COLO829 (cell line): ENCODE data around the gene HPSE2.

Experiments used
- DNase-seq: peaks from one replicate; pipeline ENCODE4 v3.0.0; 2012; ENCODE audit warnings: low spot score

HPSE2 gene

GRCh38 chr10:98458809-98459784 lies 776.6 kb downstream of the HPSE2 start:
- no peak for DNase-seq

GRCh38 chr10:98457721-98458120 lies 777.9 kb downstream of the HPSE2 start:
- no peak for DNase-seq

DNA sequence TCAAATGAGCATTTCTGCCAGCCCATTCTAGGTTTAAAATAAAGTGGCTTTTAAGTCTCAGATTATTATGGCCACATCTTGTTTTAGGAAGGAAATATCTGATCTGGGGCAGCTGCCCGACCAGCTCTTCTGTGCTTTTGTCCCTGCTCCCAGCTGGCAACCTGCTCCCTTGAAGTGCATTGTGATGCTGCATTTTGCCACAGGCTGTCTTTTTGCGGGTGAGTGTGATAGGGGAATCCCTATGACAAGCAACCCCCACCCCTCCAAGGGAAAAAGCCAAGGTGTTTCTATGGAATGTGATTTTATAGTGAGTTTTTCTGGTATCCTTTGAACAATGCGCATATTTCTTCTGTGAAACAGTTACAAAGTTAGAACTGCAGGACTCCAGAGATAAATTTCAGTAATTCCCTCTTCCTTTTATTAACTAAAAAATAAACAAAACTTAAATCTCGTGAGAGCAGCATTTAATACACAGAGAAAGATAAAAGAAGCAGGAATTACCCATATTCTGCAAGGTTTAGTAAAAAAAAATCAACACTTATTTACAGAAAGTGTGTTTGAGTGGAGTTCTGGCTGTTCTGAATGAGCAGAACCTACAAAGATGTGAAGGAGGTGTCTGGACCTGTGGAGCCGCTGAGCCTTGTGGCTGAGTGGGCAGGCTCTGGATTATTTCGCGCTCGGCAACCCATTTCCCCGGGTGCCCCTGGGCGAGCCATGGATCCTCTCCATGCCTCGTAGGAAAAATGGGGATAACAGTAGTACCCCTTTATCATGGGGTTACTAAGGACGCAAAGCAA lies 778.8 kb downstream of the HPSE2 start:
- no peak for DNase-seq

DNA sequence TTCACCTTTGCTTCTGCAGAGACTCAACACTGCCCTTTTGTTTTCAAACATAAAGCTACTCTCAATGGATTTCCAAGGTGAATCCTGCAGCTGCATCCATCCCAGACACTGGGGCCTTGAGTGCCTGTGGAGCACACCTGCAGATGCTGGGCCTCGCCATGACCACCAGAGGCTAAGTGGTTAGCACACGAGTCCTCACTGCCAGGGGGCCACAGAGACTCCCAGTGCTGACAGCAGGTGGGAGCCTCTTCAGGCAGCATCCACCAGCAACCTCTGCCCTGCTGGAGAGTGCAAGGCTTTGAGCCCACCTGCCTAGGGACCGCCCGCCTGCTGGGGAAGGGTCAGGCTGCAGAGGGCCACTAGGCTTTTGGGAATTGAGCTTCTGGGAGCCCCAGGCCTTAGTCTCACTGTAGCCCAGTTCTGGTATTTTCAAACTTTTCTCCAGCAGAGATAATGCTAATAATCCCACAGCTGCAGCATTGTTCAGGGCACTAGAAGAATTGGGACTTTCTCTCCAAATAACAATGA lies 779.5 kb downstream of the HPSE2 start:
- DNase-seq, result no peak

- DNase-seq, result no peak
Observed at GRCh38 chr10:98453729-98454128, 781.9 kb downstream of the HPSE2 start.

DNA sequence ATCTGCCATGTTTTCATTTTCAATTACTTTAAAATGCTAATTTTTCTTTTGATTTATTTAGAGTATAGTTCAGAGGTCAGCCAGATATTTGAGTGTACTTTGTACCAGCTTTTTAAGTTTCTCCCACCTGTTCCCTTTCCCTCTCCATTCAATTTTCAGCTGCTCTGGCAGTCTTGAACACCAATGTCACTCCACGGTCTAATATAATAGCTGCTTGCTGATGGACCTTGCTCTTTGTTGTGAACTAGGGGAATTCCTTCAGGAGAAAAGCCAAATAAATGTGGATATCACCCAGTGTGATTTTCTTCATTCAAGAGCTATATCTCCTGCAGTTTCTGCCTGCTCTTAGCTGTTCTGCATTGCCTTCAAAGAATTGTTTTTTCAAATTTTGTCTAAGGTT lies 785.0 kb downstream of the HPSE2 start:
- no peak for DNase-seq

GRCh38 chr10:98449287-98449686 lies 786.4 kb downstream of the HPSE2 start:
- no peak for DNase-seq

DNA sequence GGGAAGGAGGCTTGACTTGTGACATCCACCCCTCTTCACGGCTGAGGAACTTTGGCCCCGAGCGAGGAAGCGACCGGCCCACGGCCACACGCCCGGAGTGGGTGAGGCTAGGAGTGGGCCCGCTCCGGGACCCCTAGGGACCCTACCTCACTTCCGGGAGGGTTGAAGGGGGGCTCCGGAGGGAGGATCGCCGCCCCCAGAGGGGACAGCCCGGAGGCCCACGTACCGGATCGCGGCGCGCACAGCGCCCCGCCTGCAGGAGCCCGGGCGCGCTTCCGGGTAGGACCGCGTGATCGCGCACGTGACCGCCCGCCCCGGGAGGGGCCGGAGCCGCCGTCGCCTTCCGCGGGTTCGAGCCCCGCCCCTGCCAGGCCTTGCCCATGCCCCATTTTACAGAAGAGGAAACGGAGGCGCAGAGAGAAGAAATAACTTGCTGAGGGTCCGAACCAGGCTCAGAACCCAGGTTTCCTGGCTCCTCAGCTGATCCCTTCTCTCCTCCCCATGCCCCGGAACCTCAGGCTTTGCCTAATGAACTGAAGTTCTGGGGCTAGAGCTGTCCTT lies 788.9 kb downstream of the HPSE2 start, which contains the start of gene HPS1:
TSS of gene HPS1 (minus strand) at position 275 of the 561 bp plus-strand sequence. CDS start 3,695 bp downstream, outside the sequence.
- peak; percentile 63 for DNase-seq

- DNase-seq, result no peak
Observed at GRCh38 chr10:98446151-98446660, 789.4 kb downstream of the HPSE2 start.

DNA sequence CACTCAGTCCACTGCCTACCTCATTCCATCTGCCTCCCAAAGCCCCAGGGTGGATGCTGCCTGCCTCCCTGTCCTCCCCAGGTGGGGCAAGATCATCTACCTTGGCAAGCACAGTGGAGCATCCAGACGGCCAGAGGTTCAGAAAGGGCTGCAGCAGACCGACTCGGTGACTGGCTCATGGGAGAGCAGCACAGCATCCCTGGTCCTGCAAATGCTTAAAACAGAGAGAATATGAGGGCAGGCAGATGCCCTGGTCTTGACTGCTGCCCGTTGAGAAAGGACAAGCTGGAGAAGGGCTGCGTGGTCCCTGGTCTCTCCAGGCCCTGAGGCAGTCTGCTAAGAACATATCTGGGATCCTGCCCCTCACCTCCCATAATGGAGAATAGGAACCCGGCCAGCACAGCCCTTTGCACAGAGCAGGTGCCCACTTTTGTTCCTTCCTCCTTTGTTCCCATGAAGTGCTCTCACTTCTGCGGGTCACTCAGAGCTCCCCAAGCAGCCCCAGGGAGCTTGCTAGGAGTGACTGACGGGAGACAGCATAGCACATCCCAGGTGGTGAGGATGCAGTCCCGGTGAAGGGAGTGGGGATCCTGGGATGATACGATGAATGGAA lies 790.3 kb downstream of the HPSE2 start:
- DNase-seq, result no peak

- no peak for DNase-seq
Observed at GRCh38 chr10:98444314-98445006, 791.2 kb downstream of the HPSE2 start.

DNA sequence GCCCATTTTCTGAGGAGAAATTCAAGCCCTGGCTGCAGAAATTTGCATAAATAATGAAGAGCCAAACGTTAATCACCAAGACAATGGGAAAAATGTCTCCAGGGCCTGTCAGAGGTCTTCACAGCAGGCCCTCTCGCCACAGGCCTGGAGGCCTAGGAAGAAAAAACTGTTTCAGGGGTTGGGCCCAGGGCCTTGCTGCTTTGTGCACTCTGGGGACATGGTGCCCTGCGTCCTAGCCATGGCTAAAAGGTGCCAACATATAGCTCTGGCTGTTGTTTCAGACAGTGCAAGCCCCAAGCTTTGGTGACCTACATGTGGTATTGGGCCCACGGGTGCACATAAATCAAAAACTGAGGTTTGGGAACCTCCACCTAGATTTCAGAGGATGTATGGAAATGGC lies 796.9 kb downstream of the HPSE2 start:
- DNase-seq, result no peak

DNA sequence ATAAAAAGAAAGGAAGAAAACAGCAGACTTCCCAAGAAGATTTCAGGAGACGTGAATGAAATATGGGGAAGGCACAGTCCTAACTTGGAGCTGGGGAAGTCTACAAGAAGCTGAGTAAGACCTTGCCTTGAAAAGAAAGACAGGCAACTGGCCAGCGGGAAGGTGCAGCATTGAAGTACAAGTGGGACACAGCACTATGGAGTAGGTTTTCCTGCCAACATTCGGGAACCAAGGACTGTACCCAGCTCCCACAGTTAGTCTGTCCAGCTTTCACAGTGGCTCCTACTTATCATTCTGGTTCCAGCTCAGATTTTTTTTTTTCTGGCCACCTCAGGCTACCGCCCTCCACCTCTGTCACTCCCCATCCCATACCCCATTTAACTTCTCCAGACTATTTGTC lies 798.9 kb downstream of the HPSE2 start:
- DNase-seq, result no peak

- no peak for DNase-seq
Observed at GRCh38 chr10:98435178-98435577, 800.5 kb downstream of the HPSE2 start.

GRCh38 chr10:98433881-98434732 lies 801.5 kb downstream of the HPSE2 start:
- no peak for DNase-seq

DNA sequence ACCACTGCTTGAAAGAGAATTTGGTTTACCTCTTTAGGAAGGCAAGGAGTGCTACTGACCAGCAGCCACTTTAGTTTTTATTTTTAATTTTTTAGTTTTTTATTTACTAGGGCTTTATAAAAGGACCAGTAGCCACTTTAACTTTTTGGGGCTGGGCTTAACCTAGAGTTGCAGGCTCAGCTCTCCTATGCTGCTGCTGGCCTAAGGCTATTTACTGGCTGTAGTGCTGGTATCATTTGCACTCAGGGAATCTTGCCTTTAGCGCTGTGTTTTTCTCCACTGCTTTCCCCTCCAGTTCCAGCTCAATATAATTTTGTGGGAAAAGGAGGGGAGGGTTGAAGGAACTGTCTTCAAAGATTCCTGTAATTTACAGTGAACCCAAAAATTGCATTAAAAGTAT lies 802.3 kb downstream of the HPSE2 start:
- DNase-seq, result no peak

GRCh38 chr10:98432330-98432729 lies 803.3 kb downstream of the HPSE2 start:
- DNase-seq, result no peak

DNA sequence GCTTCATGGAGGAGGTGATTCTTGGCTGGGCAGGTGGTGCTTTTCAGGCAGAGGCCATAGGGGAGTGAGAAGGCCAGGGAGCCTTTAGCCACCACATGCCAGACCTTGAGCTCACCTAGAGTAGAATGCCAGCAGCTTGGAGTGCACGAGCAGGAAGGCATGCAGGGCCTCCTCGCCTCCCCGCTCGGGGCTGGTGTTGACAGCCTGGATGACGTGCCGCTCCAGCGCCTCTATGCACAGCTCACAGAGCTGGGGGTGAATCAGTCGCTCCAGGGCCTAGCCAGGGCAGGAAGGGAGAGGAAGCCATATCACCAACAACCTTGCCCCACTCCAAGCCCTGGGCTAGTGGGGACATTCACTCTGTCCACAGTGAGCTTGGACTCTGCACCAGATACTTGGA lies 804.6 kb downstream of the HPSE2 start:
- DNase-seq, result no peak

GRCh38 chr10:98430427-98430826 lies 805.2 kb downstream of the HPSE2 start:
- DNase-seq, result no peak
